ENCODE results near the gene CCDC170.

Gene CCDC170

GRCh38 chr6:151549790-151550189 lies 56.0 kb downstream of the CCDC170 start:
- Histone ChIP-seq H4K20me1 (ENCODE audit: insufficient read depth, low read length) (no peaks in the 10 kb centered on the region), H3K27ac (ENCODE audit: low read depth, low read length, poor library complexity, severe bottlenecking) (no peak overlapping the region), H3K4me1 (ENCODE audit: insufficient read depth, low read length, severe bottlenecking) (no peaks in the 10 kb centered on the region), H3K4me3 (ENCODE audit: low read depth, low read length, poor library complexity, severe bottlenecking) (no peak overlapping the region), H3K36me3 (ENCODE audit: insufficient read depth, low read length) (no peaks in the 10 kb centered on the region), H3F3A (ENCODE audit: insufficient read depth, low read length) (no peaks in the 10 kb centered on the region), H3K4me2 (ENCODE audit: low read length) (no peak overlapping the region), H3K9ac (ENCODE audit: low read length) (no peak overlapping the region), H2AFZ (ENCODE audit: low read length) (no peak overlapping the region), H3K27me3 (ENCODE audit: insufficient read depth, low read length) (no peaks in the 10 kb centered on the region), H3K9me3 (ENCODE audit: low read length) (no peaks in the 10 kb centered on the region), H3K79me2 (ENCODE audit: insufficient read depth, low read length) (no peaks in the 10 kb centered on the region), H3K9me2 (ENCODE audit: low read depth, low read length) (no peaks in the 10 kb centered on the region)
- TF ChIP-seq CTCF (IDR thresholded peaks at IDR 0.05; ENCODE audit: low read length) (no peak), EZH2 (IDR thresholded peaks at IDR 0.05; ENCODE audit: borderline replicate concordance, low read length) (no peak)

GRCh38 chr6:151550618-151551017 lies 56.8 kb downstream of the CCDC170 start:
- H3K27ac ChIP-seq (ENCODE audit: low read depth, low read length, poor library complexity, severe bottlenecking): no peak overlapping the region
- no peaks in the 10 kb centered on the region for H4K20me1 ChIP-seq (ENCODE audit: insufficient read depth, low read length)
- H2AFZ ChIP-seq (ENCODE audit: low read length): no peak overlapping the region
- no peaks in the 10 kb centered on the region for H3K36me3 ChIP-seq (ENCODE audit: insufficient read depth, low read length)
- H3K27me3 ChIP-seq (ENCODE audit: insufficient read depth, low read length): no peaks in the 10 kb centered on the region
- TF ChIP-seq EZH2 (IDR thresholded peaks at IDR 0.05; ENCODE audit: borderline replicate concordance, low read length) (no peak), CTCF (IDR thresholded peaks at IDR 0.05; ENCODE audit: low read length) (no peak)
- no peaks in the 10 kb centered on the region for H3F3A ChIP-seq (ENCODE audit: insufficient read depth, low read length)
- H3K9me2 ChIP-seq (ENCODE audit: low read depth, low read length): no peaks in the 10 kb centered on the region
- H3K9me3 ChIP-seq (ENCODE audit: low read length): no peaks in the 10 kb centered on the region
- no peaks in the 10 kb centered on the region for H3K79me2 ChIP-seq (ENCODE audit: insufficient read depth, low read length)
- H3K4me2 ChIP-seq (ENCODE audit: low read length): no peak overlapping the region
- H3K4me1 ChIP-seq (ENCODE audit: insufficient read depth, low read length, severe bottlenecking): no peaks in the 10 kb centered on the region
- no peak overlapping the region for H3K4me3 ChIP-seq (ENCODE audit: low read depth, low read length, poor library complexity, severe bottlenecking)
- H3K9ac ChIP-seq (ENCODE audit: low read length): no peak overlapping the region

- Histone ChIP-seq H3K9ac (ENCODE audit: low read length) (no peak overlapping the region), H3K9me3 (ENCODE audit: low read length) (no peaks in the 10 kb centered on the region), H3K36me3 (ENCODE audit: insufficient read depth, low read length) (no peaks in the 10 kb centered on the region), H3F3A (ENCODE audit: insufficient read depth, low read length) (no peaks in the 10 kb centered on the region), H3K79me2 (ENCODE audit: insufficient read depth, low read length) (no peaks in the 10 kb centered on the region), H3K4me3 (ENCODE audit: low read depth, low read length, poor library complexity, severe bottlenecking) (no peak overlapping the region), H3K4me2 (ENCODE audit: low read length) (no peak overlapping the region), H3K27me3 (ENCODE audit: insufficient read depth, low read length) (no peaks in the 10 kb centered on the region), H3K27ac (ENCODE audit: low read depth, low read length, poor library complexity, severe bottlenecking) (no peak overlapping the region), H4K20me1 (ENCODE audit: insufficient read depth, low read length) (no peaks in the 10 kb centered on the region), H3K4me1 (ENCODE audit: insufficient read depth, low read length, severe bottlenecking) (no peaks in the 10 kb centered on the region), H3K9me2 (ENCODE audit: low read depth, low read length) (no peaks in the 10 kb centered on the region), H2AFZ (ENCODE audit: low read length) (no peak overlapping the region)
- no peak for TF ChIP-seq EZH2 (IDR thresholded peaks at IDR 0.05; ENCODE audit: borderline replicate concordance, low read length)
- TF ChIP-seq CTCF (IDR thresholded peaks at IDR 0.05; ENCODE audit: low read length): no peak
Measured at GRCh38 chr6:151551223-151551857, 57.5 kb downstream of the CCDC170 start.
